Loucy (cell line): ENCODE data around the gene FAM162B.
"Not testable (repeated sequence)": the region's sequence is repeated elsewhere in the genome, so short reads cannot be mapped to it uniquely, and the experiment has no call there.

Experiments used
- H2AFZ ChIP-seq: fragments of 200-600 bp; sonication (generic); 2 replicates; pipeline ENCODE4 v1.6.0; 2016; ENCODE audit warnings: antibody characterized with exemption, mild to moderate bottlenecking, low read length, moderate library complexity
- H3F3A ChIP-seq: fragments of 200-600 bp; 2 replicates; pipeline ENCODE4 v1.6.0; 2016; ENCODE audit warnings: antibody characterized with exemption, low read depth, mild to moderate bottlenecking
- H3K27me3 ChIP-seq: fragments of 200-600 bp; sonication (generic); 2 replicates; pipeline ENCODE4 v1.6.1; 2014; ENCODE audit warnings: low read length, mild to moderate bottlenecking; ENCODE audit not compliant: insufficient read depth, poor library complexity, severe bottlenecking
- H3K36me3 ChIP-seq: fragments of 200-600 bp; sonication (generic); 2 replicates; pipeline ENCODE4 v1.6.1; 2016; ENCODE audit warnings: low read length; ENCODE audit not compliant: insufficient read depth
- H3K4me1 ChIP-seq: fragments of 200-600 bp; sonication (generic); 2 replicates; pipeline ENCODE4 v1.5.1; 2014; ENCODE audit warnings: low read length, mild to moderate bottlenecking; ENCODE audit not compliant: insufficient read depth, poor library complexity, severe bottlenecking
- H3K4me2 ChIP-seq: fragments of 200-600 bp; sonication (generic); 2 replicates; pipeline ENCODE4 v1.6.0; 2014; ENCODE audit warnings: antibody characterized with exemption, low read length, low read depth, mild to moderate bottlenecking; ENCODE audit not compliant: poor library complexity, severe bottlenecking
- H3K4me3 ChIP-seq: fragments of 200-600 bp; sonication (generic); 2 replicates; pipeline ENCODE4 v1.5.1; 2014; ENCODE audit warnings: low read length, mild to moderate bottlenecking, mixed read lengths; ENCODE audit not compliant: poor library complexity, severe bottlenecking
- H3K79me2 ChIP-seq: fragments of 200-600 bp; sonication (generic); 2 replicates; pipeline ENCODE4 v1.6.1; 2014; ENCODE audit warnings: low read length; ENCODE audit not compliant: insufficient read depth
- H3K9ac ChIP-seq: fragments of 200-600 bp; sonication (generic); 2 replicates; pipeline ENCODE4 v1.6.0; 2014; ENCODE audit warnings: mild to moderate bottlenecking, low read depth, low read length, moderate library complexity; ENCODE audit not compliant: poor library complexity, severe bottlenecking
- H3K9me2 ChIP-seq: fragments of 200-600 bp; sonication (generic); replicated peaks from 2 replicates; pipeline ENCODE4 v1.6.1; 2016; ENCODE audit warnings: low read depth, low read length, mixed read lengths
- H3K9me3 ChIP-seq: fragments of 200-600 bp; sonication (generic); 2 replicates; pipeline ENCODE4 v1.6.1; 2014; ENCODE audit warnings: mild to moderate bottlenecking, antibody characterized with exemption, low read length, low read depth; ENCODE audit not compliant: insufficient read depth
- H4K20me1 ChIP-seq: fragments of 200-600 bp; sonication (generic); 2 replicates; pipeline ENCODE4 v1.6.0; 2014; ENCODE audit warnings: antibody characterized with exemption, low read length, mild to moderate bottlenecking; ENCODE audit not compliant: insufficient read depth, poor library complexity, severe bottlenecking
- EZH2phosphoT487 ChIP-seq: fragments of 200-600 bp; IDR thresholded peaks from 2 replicates; pipeline ENCODE4 v1.6.1; 2018; ENCODE audit warnings: antibody characterized with exemption, mild to moderate bottlenecking, moderate library complexity, borderline replicate concordance
- TF ChIP-seq, protein P1 (sequence below): fragments of 200-600 bp; sonication (generic); conservative IDR thresholded peaks from 2 replicates; pipeline ENCODE4 v1.5.1; 2014; ENCODE audit warnings: mild to moderate bottlenecking, antibody characterized with exemption, low read length

FAM162B gene

GRCh38 chr6:116741571-116741970 is 23.9 kb downstream of the FAM162B start:
- H4K20me1 ChIP-seq = no peaks in the 10 kb centered on the region
- H3K4me3 ChIP-seq = no peak overlapping the region
- no peak overlapping the region for H3K4me2 ChIP-seq
- no peak overlapping the region for H3K9ac ChIP-seq
- no peaks in the 10 kb centered on the region for H3K27me3 ChIP-seq
- no peak overlapping the region for H2AFZ ChIP-seq
- H3K36me3 ChIP-seq = no peaks in the 10 kb centered on the region
- no peaks in the 10 kb centered on the region for H3F3A ChIP-seq
- TF ChIP-seq EZH2phosphoT487 = no peak
- TF ChIP-seq, protein P1, sequence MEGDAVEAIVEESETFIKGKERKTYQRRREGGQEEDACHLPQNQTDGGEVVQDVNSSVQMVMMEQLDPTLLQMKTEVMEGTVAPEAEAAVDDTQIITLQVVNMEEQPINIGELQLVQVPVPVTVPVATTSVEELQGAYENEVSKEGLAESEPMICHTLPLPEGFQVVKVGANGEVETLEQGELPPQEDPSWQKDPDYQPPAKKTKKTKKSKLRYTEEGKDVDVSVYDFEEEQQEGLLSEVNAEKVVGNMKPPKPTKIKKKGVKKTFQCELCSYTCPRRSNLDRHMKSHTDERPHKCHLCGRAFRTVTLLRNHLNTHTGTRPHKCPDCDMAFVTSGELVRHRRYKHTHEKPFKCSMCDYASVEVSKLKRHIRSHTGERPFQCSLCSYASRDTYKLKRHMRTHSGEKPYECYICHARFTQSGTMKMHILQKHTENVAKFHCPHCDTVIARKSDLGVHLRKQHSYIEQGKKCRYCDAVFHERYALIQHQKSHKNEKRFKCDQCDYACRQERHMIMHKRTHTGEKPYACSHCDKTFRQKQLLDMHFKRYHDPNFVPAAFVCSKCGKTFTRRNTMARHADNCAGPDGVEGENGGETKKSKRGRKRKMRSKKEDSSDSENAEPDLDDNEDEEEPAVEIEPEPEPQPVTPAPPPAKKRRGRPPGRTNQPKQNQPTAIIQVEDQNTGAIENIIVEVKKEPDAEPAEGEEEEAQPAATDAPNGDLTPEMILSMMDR = no peak
- H3K9me2 ChIP-seq = no peaks in the 10 kb centered on the region
- no peaks in the 10 kb centered on the region for H3K79me2 ChIP-seq
- no peaks in the 10 kb centered on the region for H3K9me3 ChIP-seq
- H3K4me1 ChIP-seq = peaks cover 4% of the 10 kb centered on the region

- H3K9ac ChIP-seq, H3K9me3 ChIP-seq, H4K20me1 ChIP-seq, H3K9me2 ChIP-seq, H3K4me1 ChIP-seq, H3K36me3 ChIP-seq, H3F3A ChIP-seq, H2AFZ ChIP-seq, H3K27me3 ChIP-seq, H3K4me2 ChIP-seq, H3K4me3 ChIP-seq, H3K79me2 ChIP-seq: not testable (repeated sequence)
Measured at GRCh38 chr6:116740486-116740885, 25.0 kb downstream of the FAM162B start.

DNA sequence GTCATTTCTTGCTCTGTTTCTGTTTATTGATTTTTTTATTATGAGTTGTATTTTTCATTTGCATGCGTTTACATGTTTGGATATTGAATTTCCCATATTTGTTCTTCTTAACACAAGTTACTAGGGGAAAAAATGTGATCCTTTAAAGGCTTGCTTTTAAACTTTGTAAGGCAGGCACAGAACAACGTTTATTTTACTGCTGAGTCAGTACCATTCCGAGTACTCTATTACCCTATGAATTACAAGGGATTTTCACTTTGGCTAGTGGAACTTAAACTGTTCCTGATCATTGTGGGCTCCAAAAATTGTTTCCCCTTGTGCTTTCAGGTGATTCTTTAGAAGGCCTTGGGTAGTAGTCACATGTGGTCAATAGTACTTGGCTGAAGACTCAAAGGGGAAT is 28.5 kb downstream of the FAM162B start:
- Histone ChIP-seq H2AFZ (no peak overlapping the region), H3K4me3 (no peak overlapping the region)
- TF ChIP-seq EZH2phosphoT487 = no peak
- TF ChIP-seq, protein P1 = no peak

DNA sequence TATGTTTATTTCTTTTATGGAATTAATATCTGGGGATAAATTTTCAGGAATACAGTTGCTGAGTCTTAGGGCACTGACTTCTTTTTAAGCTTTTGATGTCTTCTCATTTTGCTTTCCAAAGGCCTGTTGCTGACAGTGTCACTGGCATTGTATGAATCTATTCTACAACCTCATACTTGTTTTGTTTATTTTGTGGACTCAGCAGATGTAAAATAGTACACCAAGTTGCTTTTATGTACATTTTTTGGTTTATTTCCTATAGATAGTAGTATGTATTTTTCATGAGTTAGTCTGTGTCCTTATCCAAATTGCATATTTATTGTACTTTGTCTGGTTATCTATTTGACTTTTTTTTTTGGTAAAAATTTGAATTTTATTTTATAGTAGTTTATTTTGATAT is 35.0 kb downstream of the FAM162B start:
- Histone ChIP-seq H3K9me2 (no peaks in the 10 kb centered on the region), H2AFZ (no peak overlapping the region), H3K4me2 (no peak overlapping the region), H3K4me1 (no peaks in the 10 kb centered on the region), H4K20me1 (no peaks in the 10 kb centered on the region), H3K4me3 (no peak overlapping the region), H3K9ac (no peak overlapping the region), H3F3A (no peaks in the 10 kb centered on the region), H3K79me2 (no peaks in the 10 kb centered on the region), H3K27me3 (no peaks in the 10 kb centered on the region), H3K9me3 (no peaks in the 10 kb centered on the region), H3K36me3 (peaks cover 58% of the 10 kb centered on the region)
- no peak for TF ChIP-seq EZH2phosphoT487
- TF ChIP-seq, protein P1 = no peak

More for the DNA sequence above, 28.5 kb downstream of the FAM162B start:
- Histone ChIP-seq H3K4me1 (peaks cover 4% of the 10 kb centered on the region), H3K9ac (no peak overlapping the region), H3F3A (no peaks in the 10 kb centered on the region), H3K4me2 (no peak overlapping the region), H3K79me2 (no peaks in the 10 kb centered on the region), H4K20me1 (no peaks in the 10 kb centered on the region), H3K36me3 (peaks cover 6% of the 10 kb centered on the region; the same call in 1 of the 2 replicates), H3K27me3 (no peaks in the 10 kb centered on the region), H3K9me2 (no peaks in the 10 kb centered on the region), H3K9me3 (no peaks in the 10 kb centered on the region)
